HUES48 (cell line): ENCODE data around the gene HNRNPU.

Experiments used
- H3K27ac ChIP-seq: one replicate; pipeline ENCODE4 v1.7.0; 2013; ENCODE audit warnings: low read depth, low read length, inconsistent platforms
- H3K27me3 ChIP-seq: 2 replicates; pipeline ENCODE4 v1.6.1; 2013; ENCODE audit warnings: mild to moderate bottlenecking, low read length; ENCODE audit not compliant: control insufficient read depth, insufficient read depth
- H3K36me3 ChIP-seq: 2 replicates; pipeline ENCODE4 v1.6.1; 2013; ENCODE audit warnings: low read length; ENCODE audit not compliant: control insufficient read depth, insufficient read depth
- H3K4me1 ChIP-seq: 2 replicates; pipeline ENCODE4 v1.6.1; 2013; ENCODE audit warnings: mild to moderate bottlenecking, low read length; ENCODE audit not compliant: control insufficient read depth, insufficient read depth
- H3K4me3 ChIP-seq: 2 replicates; pipeline ENCODE4 v1.5.1; 2013; ENCODE audit warnings: mild to moderate bottlenecking, low read depth, low read length
- H3K9ac ChIP-seq: 2 replicates; pipeline ENCODE4 v1.6.1; 2013; ENCODE audit warnings: mild to moderate bottlenecking, low read depth, low read length, moderate library complexity
- H3K9me3 ChIP-seq: 2 replicates; pipeline ENCODE4 v1.6.1; 2013; ENCODE audit warnings: low read length; ENCODE audit not compliant: control insufficient read depth, insufficient read depth

The HNRNPU gene

GRCh38 chr1:244820131-244820530, 44.2 kb downstream of the HNRNPU start:
- Histone ChIP-seq H3K36me3 (peaks cover 4% of the 10 kb centered on the region), H3K27me3 (no peaks in the 10 kb centered on the region), H3K4me3 (no peak overlapping the region)

GRCh38 chr1:244817415-244817894, 46.9 kb downstream of the HNRNPU start:
- no peak overlapping the region for H3K9ac ChIP-seq
- H3K4me3 ChIP-seq = peak overlapping the region; percentile 54
- no peak overlapping the region for H3K27ac ChIP-seq
- H3K27me3 ChIP-seq = no peaks in the 10 kb centered on the region
- peaks cover 37% of the 10 kb centered on the region for H3K4me1 ChIP-seq
- H3K9me3 ChIP-seq = no peaks in the 10 kb centered on the region
- no peaks in the 10 kb centered on the region for H3K36me3 ChIP-seq

More at GRCh38 chr1:244820131-244820530, 44.2 kb downstream of the HNRNPU start:
- peak overlapping the region; percentile 18 for H3K27ac ChIP-seq
- peaks cover 32% of the 10 kb centered on the region for H3K4me1 ChIP-seq
- no peaks in the 10 kb centered on the region for H3K9me3 ChIP-seq
- no peak overlapping the region for H3K9ac ChIP-seq

- no peaks in the 10 kb centered on the region for H3K36me3 ChIP-seq
- no peaks in the 10 kb centered on the region for H3K9me3 ChIP-seq
- H3K9ac ChIP-seq = peak overlapping the region; percentile 58
- H3K27ac ChIP-seq = peak overlapping the region; percentile 68
- H3K4me3 ChIP-seq = peak overlapping the region; percentile 54
- peaks cover 31% of the 10 kb centered on the region for H3K4me1 ChIP-seq
- no peaks in the 10 kb centered on the region for H3K27me3 ChIP-seq
Observed at GRCh38 chr1:244815600-244816099, 48.7 kb downstream of the HNRNPU start.

- no peaks in the 10 kb centered on the region for H3K9me3 ChIP-seq
- H3K4me1 ChIP-seq = peaks cover 26% of the 10 kb centered on the region
- H3K27ac ChIP-seq = no peak overlapping the region
- H3K9ac ChIP-seq = no peak overlapping the region
- H3K27me3 ChIP-seq = no peaks in the 10 kb centered on the region
- H3K4me3 ChIP-seq = no peak overlapping the region
- H3K36me3 ChIP-seq = no peaks in the 10 kb centered on the region
Observed at GRCh38 chr1:244813327-244813726, 51.0 kb downstream of the HNRNPU start.

GRCh38 chr1:244810221-244810620, 54.1 kb downstream of the HNRNPU start:
- H3K4me1 ChIP-seq = peaks cover 10% of the 10 kb centered on the region
- H3K36me3 ChIP-seq = no peaks in the 10 kb centered on the region
- H3K9me3 ChIP-seq = no peaks in the 10 kb centered on the region
- H3K4me3 ChIP-seq = no peak overlapping the region
- no peak overlapping the region for H3K9ac ChIP-seq
- no peak overlapping the region for H3K27ac ChIP-seq
- H3K27me3 ChIP-seq = no peaks in the 10 kb centered on the region

GRCh38 chr1:244807138-244807537, 57.2 kb downstream of the HNRNPU start:
- no peaks in the 10 kb centered on the region for H3K4me1 ChIP-seq
- H3K9me3 ChIP-seq = no peaks in the 10 kb centered on the region
- no peaks in the 10 kb centered on the region for H3K36me3 ChIP-seq
- H3K9ac ChIP-seq = no peak overlapping the region
- no peak overlapping the region for H3K27ac ChIP-seq
- no peak overlapping the region for H3K4me3 ChIP-seq
- H3K27me3 ChIP-seq = no peaks in the 10 kb centered on the region

- H3K36me3 ChIP-seq = no peaks in the 10 kb centered on the region
- no peak overlapping the region for H3K4me3 ChIP-seq
- H3K27me3 ChIP-seq = no peaks in the 10 kb centered on the region
- H3K9me3 ChIP-seq = no peaks in the 10 kb centered on the region
- no peak overlapping the region for H3K9ac ChIP-seq
- H3K27ac ChIP-seq = no peak overlapping the region
- no peaks in the 10 kb centered on the region for H3K4me1 ChIP-seq
Observed at GRCh38 chr1:244804841-244805240, 59.5 kb downstream of the HNRNPU start.

- Histone ChIP-seq H3K27me3 (no peaks in the 10 kb centered on the region), H3K9ac (no peak overlapping the region), H3K4me1 (no peaks in the 10 kb centered on the region), H3K27ac (no peak overlapping the region), H3K36me3 (no peaks in the 10 kb centered on the region), H3K9me3 (no peaks in the 10 kb centered on the region), H3K4me3 (no peak overlapping the region)
Observed at GRCh38 chr1:244802556-244803239, 61.6 kb downstream of the HNRNPU start.

GRCh38 chr1:244802041-244802440, 62.3 kb downstream of the HNRNPU start:
- Histone ChIP-seq H3K36me3 (no peaks in the 10 kb centered on the region), H3K4me1 (no peaks in the 10 kb centered on the region), H3K27me3 (no peaks in the 10 kb centered on the region), H3K9ac (no peak overlapping the region), H3K27ac (no peak overlapping the region), H3K4me3 (no peak overlapping the region), H3K9me3 (no peaks in the 10 kb centered on the region)

- no peaks in the 10 kb centered on the region for H3K36me3 ChIP-seq
- no peak overlapping the region for H3K4me3 ChIP-seq
- no peaks in the 10 kb centered on the region for H3K27me3 ChIP-seq
- no peak overlapping the region for H3K9ac ChIP-seq
- H3K9me3 ChIP-seq = no peaks in the 10 kb centered on the region
- H3K27ac ChIP-seq = no peak overlapping the region
- no peaks in the 10 kb centered on the region for H3K4me1 ChIP-seq
Observed at GRCh38 chr1:244801246-244801645, 63.1 kb downstream of the HNRNPU start.

GRCh38 chr1:244800821-244801220, 63.5 kb downstream of the HNRNPU start:
- no peaks in the 10 kb centered on the region for H3K4me1 ChIP-seq
- H3K9me3 ChIP-seq = no peaks in the 10 kb centered on the region
- no peak overlapping the region for H3K9ac ChIP-seq
- no peaks in the 10 kb centered on the region for H3K36me3 ChIP-seq
- H3K27me3 ChIP-seq = no peaks in the 10 kb centered on the region
- H3K4me3 ChIP-seq = no peak overlapping the region
- H3K27ac ChIP-seq = no peak overlapping the region
